ENCODE measurements around the gene IL16.

Gene IL16

DNA sequence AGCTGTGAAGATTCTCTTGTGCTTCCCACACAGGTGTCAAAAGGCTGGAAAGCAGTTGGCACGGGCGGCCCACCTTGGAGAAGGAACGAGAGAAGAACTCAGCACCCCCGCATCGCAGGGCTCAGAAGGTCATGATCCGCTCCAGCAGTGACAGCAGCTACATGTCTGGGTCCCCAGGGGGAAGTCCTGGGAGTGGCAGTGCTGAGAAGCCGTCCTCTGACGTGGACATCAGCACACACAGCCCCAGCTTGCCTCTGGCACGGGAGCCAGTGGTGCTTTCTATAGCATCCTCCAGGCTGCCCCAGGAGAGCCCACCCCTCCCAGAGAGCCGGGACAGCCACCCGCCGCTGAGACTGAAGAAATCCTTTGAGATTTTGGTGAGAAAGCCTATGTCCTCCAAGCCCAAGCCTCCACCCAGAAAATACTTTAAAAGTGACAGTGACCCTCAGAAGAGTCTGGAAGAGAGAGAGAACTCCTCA is 95.9 kb downstream of the IL16 start:
- no peak for DNase-seq
- Histone ChIP-seq H3K4me3 (ENCODE audit: low read depth, low read length) (no peak overlapping the region), H3K9me3 (ENCODE audit: severe bottlenecking) (no peaks in the 10 kb centered on the region), H3K27me3 (ENCODE audit: insufficient read depth, low read depth, severe bottlenecking) (no peaks in the 10 kb centered on the region), H3K36me3 (no peaks in the 10 kb centered on the region), H3K27ac (no peak overlapping the region)
- TF ChIP-seq, protein P1, sequence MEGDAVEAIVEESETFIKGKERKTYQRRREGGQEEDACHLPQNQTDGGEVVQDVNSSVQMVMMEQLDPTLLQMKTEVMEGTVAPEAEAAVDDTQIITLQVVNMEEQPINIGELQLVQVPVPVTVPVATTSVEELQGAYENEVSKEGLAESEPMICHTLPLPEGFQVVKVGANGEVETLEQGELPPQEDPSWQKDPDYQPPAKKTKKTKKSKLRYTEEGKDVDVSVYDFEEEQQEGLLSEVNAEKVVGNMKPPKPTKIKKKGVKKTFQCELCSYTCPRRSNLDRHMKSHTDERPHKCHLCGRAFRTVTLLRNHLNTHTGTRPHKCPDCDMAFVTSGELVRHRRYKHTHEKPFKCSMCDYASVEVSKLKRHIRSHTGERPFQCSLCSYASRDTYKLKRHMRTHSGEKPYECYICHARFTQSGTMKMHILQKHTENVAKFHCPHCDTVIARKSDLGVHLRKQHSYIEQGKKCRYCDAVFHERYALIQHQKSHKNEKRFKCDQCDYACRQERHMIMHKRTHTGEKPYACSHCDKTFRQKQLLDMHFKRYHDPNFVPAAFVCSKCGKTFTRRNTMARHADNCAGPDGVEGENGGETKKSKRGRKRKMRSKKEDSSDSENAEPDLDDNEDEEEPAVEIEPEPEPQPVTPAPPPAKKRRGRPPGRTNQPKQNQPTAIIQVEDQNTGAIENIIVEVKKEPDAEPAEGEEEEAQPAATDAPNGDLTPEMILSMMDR (IDR thresholded peaks at IDR 0.05; ENCODE audit: low read depth, low read length) = no peak

DNA sequence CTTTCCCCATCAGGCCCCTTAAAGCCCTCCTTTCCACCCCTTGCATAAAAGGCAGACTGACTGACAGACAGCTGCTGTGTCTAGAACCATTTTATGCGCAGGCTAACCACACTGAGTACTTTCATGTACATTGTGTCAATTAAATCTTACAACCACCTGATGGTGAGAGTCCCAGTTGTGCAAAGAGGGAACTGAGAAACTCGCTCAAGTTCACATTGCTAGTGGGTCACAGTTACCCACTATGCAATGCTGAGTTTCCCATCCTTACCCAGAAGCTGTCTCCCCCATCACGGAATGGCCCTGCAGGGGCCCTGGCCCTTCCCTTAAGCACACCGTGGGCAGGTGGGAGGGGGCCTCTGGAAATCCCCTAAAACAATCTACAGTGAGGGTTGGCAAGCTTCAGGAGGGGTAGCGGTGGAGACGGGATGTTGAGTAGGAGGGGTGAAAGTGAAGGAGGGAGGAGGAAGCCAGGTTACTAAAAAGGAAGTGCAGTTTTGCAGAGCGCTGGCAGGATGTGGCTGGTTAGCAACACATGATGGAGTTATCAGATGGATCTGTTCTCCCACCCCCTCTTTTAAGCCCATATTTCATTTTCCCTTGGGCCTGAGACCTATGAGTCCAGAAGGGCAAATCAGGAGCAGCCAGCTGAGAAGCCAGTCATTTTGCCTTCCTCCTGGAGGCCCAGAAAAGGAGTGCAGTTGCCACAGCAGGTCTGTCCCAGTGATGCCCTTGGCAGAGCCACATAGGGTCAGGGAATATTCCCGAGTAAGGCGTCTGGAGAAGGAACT is 97.2 kb downstream of the IL16 start:
- TF ChIP-seq, protein P1 (IDR thresholded peaks at IDR 0.05; ENCODE audit: low read depth, low read length) = no peak
- DNase-seq = no peak
- H3K4me3 ChIP-seq (ENCODE audit: low read depth, low read length) = no peak overlapping the region
- H3K36me3 ChIP-seq = no peaks in the 10 kb centered on the region
- H3K27me3 ChIP-seq (ENCODE audit: insufficient read depth, low read depth, severe bottlenecking) = no peaks in the 10 kb centered on the region
- H3K9me3 ChIP-seq (ENCODE audit: severe bottlenecking) = no peaks in the 10 kb centered on the region
- H3K27ac ChIP-seq = no peak overlapping the region

DNA sequence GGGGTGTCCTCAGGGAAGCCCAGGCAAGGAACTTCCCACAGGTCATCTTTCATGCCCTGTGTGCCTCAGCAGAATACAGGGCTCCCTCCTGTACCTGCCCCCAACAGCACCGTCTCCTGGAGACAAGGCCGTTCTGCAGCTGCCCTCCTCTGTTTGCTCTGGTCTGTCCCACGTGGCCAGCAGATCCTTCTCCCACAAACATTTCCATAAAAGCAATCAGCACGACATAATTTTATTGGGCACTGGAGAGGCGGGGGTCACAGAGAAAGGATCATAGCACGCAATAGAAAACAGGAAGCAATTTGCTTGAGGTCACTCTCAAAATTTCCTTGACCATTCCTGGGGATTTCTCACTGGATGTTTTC is 97.8 kb downstream of the IL16 start:
- Histone ChIP-seq H3K27me3 (ENCODE audit: insufficient read depth, low read depth, severe bottlenecking) (no peaks in the 10 kb centered on the region), H3K4me3 (ENCODE audit: low read depth, low read length) (no peak overlapping the region), H3K36me3 (no peaks in the 10 kb centered on the region), H3K27ac (no peak overlapping the region), H3K9me3 (ENCODE audit: severe bottlenecking) (no peaks in the 10 kb centered on the region)
- TF ChIP-seq, protein P1 (IDR thresholded peaks at IDR 0.05; ENCODE audit: low read depth, low read length) = 0 out of 2 replicates have a peak, but pooled peaks have one; percentile 4
- DNase-seq = no peak

DNA sequence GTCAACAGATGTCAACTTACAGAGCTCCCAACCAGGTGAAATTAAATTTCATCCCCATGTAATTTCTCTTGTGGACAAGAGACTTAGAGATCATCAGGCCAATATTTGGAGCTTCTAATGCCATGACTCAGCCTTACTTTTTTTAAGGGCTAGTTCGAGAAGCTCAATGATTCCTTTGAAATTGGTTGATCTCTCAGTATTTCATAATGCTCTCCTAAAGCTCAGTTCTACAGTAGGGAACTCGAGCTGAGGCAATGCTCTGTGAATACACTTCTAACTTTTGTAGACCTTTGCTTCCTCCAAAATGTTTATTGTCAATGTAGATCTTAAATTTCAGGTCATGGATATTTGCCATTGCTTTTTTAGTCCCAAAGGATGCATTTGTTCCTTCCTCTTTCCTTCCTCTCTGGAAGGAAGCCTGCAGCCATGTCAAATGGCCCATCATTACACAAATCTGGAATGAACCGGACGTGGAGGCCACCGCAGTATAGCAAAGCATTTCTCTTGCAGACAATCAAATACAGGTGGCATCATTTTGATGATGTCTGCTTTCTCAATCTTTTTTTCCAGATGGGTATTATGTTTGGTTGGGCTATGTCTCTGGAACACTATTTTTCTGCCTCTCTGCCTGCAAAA is 98.9 kb downstream of the IL16 start:
- TF ChIP-seq, protein P1 (IDR thresholded peaks at IDR 0.05; ENCODE audit: low read depth, low read length) = no peak
- DNase-seq = no peak
- Histone ChIP-seq H3K27me3 (ENCODE audit: insufficient read depth, low read depth, severe bottlenecking) (no peaks in the 10 kb centered on the region), H3K4me3 (ENCODE audit: low read depth, low read length) (no peak overlapping the region), H3K9me3 (ENCODE audit: severe bottlenecking) (no peaks in the 10 kb centered on the region), H3K36me3 (no peaks in the 10 kb centered on the region), H3K27ac (no peak overlapping the region)

DNA sequence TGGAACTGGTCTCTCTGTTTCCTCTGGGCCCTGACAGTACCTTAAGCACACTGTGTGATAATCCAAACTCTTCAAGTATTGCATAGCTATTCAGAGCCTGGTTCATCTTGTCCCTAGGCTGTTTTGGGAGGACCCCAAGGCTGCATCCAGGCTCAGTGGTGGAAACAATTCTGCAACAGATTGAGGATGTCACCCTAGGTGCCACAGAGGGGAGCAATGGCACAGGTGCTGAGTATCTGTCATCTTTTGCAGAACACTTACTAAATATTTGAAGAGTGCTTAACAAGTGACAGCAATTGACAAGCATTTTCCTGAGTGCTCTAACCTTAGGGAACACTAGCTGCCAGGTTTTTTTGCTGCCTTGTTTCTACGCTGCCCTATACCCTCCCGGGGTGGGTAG is 99.5 kb downstream of the IL16 start:
- Histone ChIP-seq H3K27ac (no peak overlapping the region), H3K9me3 (ENCODE audit: severe bottlenecking) (no peaks in the 10 kb centered on the region), H3K27me3 (ENCODE audit: insufficient read depth, low read depth, severe bottlenecking) (no peaks in the 10 kb centered on the region), H3K4me3 (ENCODE audit: low read depth, low read length) (no peak overlapping the region), H3K36me3 (no peaks in the 10 kb centered on the region)
- TF ChIP-seq, protein P1 (IDR thresholded peaks at IDR 0.05; ENCODE audit: low read depth, low read length) = no peak
- no peak for DNase-seq

Measured in WERI-Rb-1 (cell line).